SK-N-SH treated with all-trans-retinoic acid at 6 μM for 48 hours (cell line): Measurements from ENCODE around the gene EPHA4.

Experiments
- ARNTL ChIP-seq: fragments of 450-650 bp; formaldehyde crosslinking; IDR thresholded peaks from 2 replicates; pipeline ENCODE4 v1.5.0; 2020; ENCODE audit warnings: low read depth, mild to moderate bottlenecking, moderate library complexity, borderline replicate concordance
- CREB5 ChIP-seq: fragments of 250-450 bp; sonication (Bioruptor Pico); IDR thresholded peaks from 2 replicates; pipeline ENCODE4 v1.5.1; 2020; ENCODE audit warnings: low read depth, mild to moderate bottlenecking, moderate library complexity
- GLIS3 ChIP-seq: fragments of 250-450 bp; sonication (Bioruptor Pico); IDR thresholded peaks from 2 replicates; pipeline ENCODE4 v1.5.0; 2020; ENCODE audit warnings: mild to moderate bottlenecking, moderate library complexity
- OSR1 ChIP-seq: fragments of 250-450 bp; sonication (Bioruptor Pico); IDR thresholded peaks from 2 replicates; pipeline ENCODE4 v1.8.0; 2022; ENCODE audit warnings: moderate library complexity, mild to moderate bottlenecking, inconsistent platforms
- RARB ChIP-seq: fragments of 250-450 bp; sonication (Bioruptor Pico); IDR thresholded peaks from 2 replicates; pipeline ENCODE4 v1.8.0; 2021; ENCODE audit warnings: mild to moderate bottlenecking, moderate library complexity
- TCF4 ChIP-seq: fragments of 250-450 bp; sonication (Bioruptor Pico); IDR thresholded peaks from 2 replicates; pipeline ENCODE4 v1.8.0; 2021; ENCODE audit warnings: mild to moderate bottlenecking, moderate library complexity, borderline replicate concordance
- TF ChIP-seq, protein P1 (sequence below): fragments of 250-450 bp; sonication (Bioruptor Pico); IDR thresholded peaks from 2 replicates; pipeline ENCODE4 v1.8.0; 2021; ENCODE audit warnings: low read depth, mild to moderate bottlenecking, moderate library complexity, borderline replicate concordance
- TF ChIP-seq, protein P2 (sequence below): fragments of 250-450 bp; sonication (Bioruptor Pico); IDR thresholded peaks from 2 replicates; pipeline ENCODE4 v1.5.1; 2021; ENCODE audit warnings: mild to moderate bottlenecking, moderate library complexity

DNA sequence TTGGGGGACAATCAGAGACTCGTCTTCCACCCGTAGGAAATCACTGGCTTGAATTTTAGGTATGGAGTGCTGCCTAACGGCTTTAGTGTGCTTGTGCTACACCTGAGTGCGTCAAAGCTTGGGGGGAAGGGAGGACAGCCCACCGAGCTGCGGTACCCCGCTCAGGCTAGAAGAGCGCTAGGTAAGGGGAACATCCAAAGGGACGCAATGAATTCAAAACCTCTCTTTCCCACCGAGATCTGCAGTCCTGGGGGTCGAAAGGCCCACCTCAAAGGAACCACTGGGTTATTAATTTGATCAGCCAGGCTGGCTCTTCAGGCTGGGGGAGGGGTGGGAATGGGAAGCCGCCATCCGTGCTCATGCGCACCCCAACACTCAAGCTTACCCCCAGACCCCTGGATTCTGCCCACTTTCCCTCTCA is 2.7 kb downstream of the EPHA4 start:
- TF ChIP-seq TCF4 (no peak), RARB (no peak), ARNTL (CRISPR knock-in tag) (no peak), GLIS3 (no peak), OSR1 (no peak), CREB5 (CRISPR knock-in tag) (no peak)
- TF ChIP-seq, protein P1, sequence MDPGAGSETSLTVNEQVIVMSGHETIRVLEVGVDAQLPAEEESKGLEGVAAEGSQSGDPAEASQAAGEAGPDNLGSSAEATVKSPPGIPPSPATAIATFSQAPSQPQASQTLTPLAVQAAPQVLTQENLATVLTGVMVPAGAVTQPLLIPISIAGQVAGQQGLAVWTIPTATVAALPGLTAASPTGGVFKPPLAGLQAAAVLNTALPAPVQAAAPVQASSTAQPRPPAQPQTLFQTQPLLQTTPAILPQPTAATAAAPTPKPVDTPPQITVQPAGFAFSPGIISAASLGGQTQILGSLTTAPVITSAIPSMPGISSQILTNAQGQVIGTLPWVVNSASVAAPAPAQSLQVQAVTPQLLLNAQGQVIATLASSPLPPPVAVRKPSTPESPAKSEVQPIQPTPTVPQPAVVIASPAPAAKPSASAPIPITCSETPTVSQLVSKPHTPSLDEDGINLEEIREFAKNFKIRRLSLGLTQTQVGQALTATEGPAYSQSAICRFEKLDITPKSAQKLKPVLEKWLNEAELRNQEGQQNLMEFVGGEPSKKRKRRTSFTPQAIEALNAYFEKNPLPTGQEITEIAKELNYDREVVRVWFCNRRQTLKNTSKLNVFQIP (CRISPR knock-in tag) = no peak
- TF ChIP-seq, protein P2, sequence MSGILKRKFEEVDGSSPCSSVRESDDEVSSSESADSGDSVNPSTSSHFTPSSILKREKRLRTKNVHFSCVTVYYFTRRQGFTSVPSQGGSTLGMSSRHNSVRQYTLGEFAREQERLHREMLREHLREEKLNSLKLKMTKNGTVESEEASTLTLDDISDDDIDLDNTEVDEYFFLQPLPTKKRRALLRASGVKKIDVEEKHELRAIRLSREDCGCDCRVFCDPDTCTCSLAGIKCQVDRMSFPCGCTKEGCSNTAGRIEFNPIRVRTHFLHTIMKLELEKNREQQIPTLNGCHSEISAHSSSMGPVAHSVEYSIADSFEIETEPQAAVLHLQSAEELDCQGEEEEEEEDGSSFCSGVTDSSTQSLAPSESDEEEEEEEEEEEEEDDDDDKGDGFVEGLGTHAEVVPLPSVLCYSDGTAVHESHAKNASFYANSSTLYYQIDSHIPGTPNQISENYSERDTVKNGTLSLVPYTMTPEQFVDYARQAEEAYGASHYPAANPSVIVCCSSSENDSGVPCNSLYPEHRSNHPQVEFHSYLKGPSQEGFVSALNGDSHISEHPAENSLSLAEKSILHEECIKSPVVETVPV (CRISPR knock-in tag) = no peak
